Ovary (tissue), 3 donors: Measurements from ENCODE around the gene RAD50.

ENCODE experiments used
- POLR2A ChIP-seq: fragments of 450-650 bp; IDR thresholded peaks from one replicate; pipeline ENCODE4 v1.6.1; 2017; ENCODE audit warnings: antibody characterized with exemption, mild to moderate bottlenecking, moderate library complexity
- TF ChIP-seq, protein P1 (sequence below), 3 donors: fragments of 450-650 bp in 2 of 3; fragments of 200-600 bp in 1 of 3; IDR thresholded peaks; one replicate each; pipeline versions ENCODE4 v1.5.1 to v1.8.0; 2016 to 2022; ENCODE audit warnings: antibody characterized with exemption in 3 of 3, mild to moderate bottlenecking in 1 of 3
- donor health status: DM: no; HTN: no; CAD: no.

DNA sequence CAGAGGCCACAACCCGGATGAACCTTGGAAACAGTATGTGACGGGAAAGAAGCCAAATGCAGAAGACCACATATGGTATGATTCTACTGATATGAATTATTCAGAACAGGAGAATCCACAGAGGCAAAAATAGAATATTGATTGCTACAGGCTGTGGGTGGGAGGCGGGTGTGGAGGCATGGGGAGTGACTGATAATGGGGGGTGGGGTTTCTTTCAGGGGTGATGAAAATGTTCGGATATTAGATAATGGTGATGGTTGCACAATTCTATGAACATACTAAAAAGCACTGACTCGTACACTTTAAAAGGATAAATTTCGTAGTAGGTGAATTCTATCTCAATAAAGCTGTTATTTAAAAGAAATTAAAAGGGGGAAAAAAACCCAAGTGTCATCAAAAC lies 127.7 kb downstream of the RAD50 start:
- no peak for TF ChIP-seq POLR2A
- TF ChIP-seq, protein P1, sequence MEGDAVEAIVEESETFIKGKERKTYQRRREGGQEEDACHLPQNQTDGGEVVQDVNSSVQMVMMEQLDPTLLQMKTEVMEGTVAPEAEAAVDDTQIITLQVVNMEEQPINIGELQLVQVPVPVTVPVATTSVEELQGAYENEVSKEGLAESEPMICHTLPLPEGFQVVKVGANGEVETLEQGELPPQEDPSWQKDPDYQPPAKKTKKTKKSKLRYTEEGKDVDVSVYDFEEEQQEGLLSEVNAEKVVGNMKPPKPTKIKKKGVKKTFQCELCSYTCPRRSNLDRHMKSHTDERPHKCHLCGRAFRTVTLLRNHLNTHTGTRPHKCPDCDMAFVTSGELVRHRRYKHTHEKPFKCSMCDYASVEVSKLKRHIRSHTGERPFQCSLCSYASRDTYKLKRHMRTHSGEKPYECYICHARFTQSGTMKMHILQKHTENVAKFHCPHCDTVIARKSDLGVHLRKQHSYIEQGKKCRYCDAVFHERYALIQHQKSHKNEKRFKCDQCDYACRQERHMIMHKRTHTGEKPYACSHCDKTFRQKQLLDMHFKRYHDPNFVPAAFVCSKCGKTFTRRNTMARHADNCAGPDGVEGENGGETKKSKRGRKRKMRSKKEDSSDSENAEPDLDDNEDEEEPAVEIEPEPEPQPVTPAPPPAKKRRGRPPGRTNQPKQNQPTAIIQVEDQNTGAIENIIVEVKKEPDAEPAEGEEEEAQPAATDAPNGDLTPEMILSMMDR (IDR thresholded peaks at IDR 0.05) = no peak
